ENCODE measurements around the gene WNT10A. TPM values are rescaled to one million over a fixed set of nuclear protein-coding genes. Genes with fewer than 3 reads are reported as not detected.
"Not testable (repeated sequence)": the region's sequence is repeated elsewhere in the genome, so short reads cannot be mapped to it uniquely, and the experiment has no call there.

Gene WNT10A
- total RNA-seq, result 1 to 10 TPM; 1.1 to 1.3 TPM

GRCh38 chr2:218880102-218880858 lies at the start of gene WNT10A:
Gene WNT10A (plus strand): TSS chr2:218880852. CDS start chr2:218880996, 144 bp downstream.
- Mint-ChIP-seq H3K4me3 (peak within 1 kb of the TSS; percentile 76), H3K27me3 (ENCODE audit: low read depth) (peaks cover 24% of the 10 kb centered on the region), H3K4me1 (ENCODE audit: low read depth) (peaks cover 46% of the 10 kb centered on the region), H3K27ac (peak within 1 kb of the TSS; percentile 65), H3K36me3 (ENCODE audit: low read depth) (no peaks in the 10 kb centered on the region), H3K9me3 (no peaks in the 10 kb centered on the region)
- CTCF ChIA-PET, result interaction anchor here (2.1 to 19.0 kb wide), 2 partner anchors 7 to 19 kb away, joined by 12 to 947 read pairs; no protein-coding TSS in a partner anchor
- peak; percentile 80 for DNase-seq
- intact Hi-C loops (cut with micrococcal nuclease), result loop anchor here (1.0 to 5.0 kb wide), 4 partner anchors 12 to 372 kb away; partner anchors contain the start of genes CNPPD1, RETREG2, TUBA4A and TUBA4B

GRCh38 chr2:218831378-218831990 lies 49.2 kb upstream of the WNT10A start, which contains the start of gene PRKAG3:
Gene PRKAG3 (minus strand): TSS chr2:218831803.
- peaks cover 24% of the 10 kb centered on the region for H3K27me3 Mint-ChIP-seq (ENCODE audit: low read depth)
- no peaks in the 10 kb centered on the region for H3K4me1 Mint-ChIP-seq (ENCODE audit: low read depth)
- H3K4me3 Mint-ChIP-seq, result no peak within 1 kb of the TSS
- no peak for DNase-seq
- no peak within 1 kb of the TSS for H3K27ac Mint-ChIP-seq
- no peaks in the 10 kb centered on the region for H3K36me3 Mint-ChIP-seq (ENCODE audit: low read depth)
- CTCF ChIA-PET, result no interaction called here
- intact Hi-C loops (cut with micrococcal nuclease), result no loop called here
- H3K9me3 Mint-ChIP-seq, result no peaks in the 10 kb centered on the region

- Mint-ChIP-seq H3K36me3 (ENCODE audit: low read depth) (no peaks in the 10 kb centered on the region), H3K27ac (no peak overlapping the region), H3K9me3 (peaks cover 3% of the 10 kb centered on the region), H3K27me3 (ENCODE audit: low read depth) (peaks cover 26% of the 10 kb centered on the region), H3K4me1 (ENCODE audit: low read depth) (no peaks in the 10 kb centered on the region), H3K4me3 (no peak overlapping the region)
- intact Hi-C loops (cut with micrococcal nuclease), result no loop called here
- CTCF ChIA-PET, result no interaction called here
- DNase-seq, result no peak
These were observed 48.6 kb upstream of the WNT10A start for GRCh38 chr2:218832081-218832480.

GRCh38 chr2:218832520-218832919 lies 48.1 kb upstream of the WNT10A start:
- Mint-ChIP-seq H3K4me1 (ENCODE audit: low read depth) (no peaks in the 10 kb centered on the region), H3K27ac (no peak overlapping the region), H3K9me3 (peaks cover 5% of the 10 kb centered on the region), H3K27me3 (ENCODE audit: low read depth) (peaks cover 28% of the 10 kb centered on the region), H3K36me3 (ENCODE audit: low read depth) (no peaks in the 10 kb centered on the region), H3K4me3 (no peak overlapping the region)
- no peak for DNase-seq
- intact Hi-C loops (cut with micrococcal nuclease), result no loop called here
- CTCF ChIA-PET, result no interaction called here

GRCh38 chr2:218833023-218833609 lies 47.5 kb upstream of the WNT10A start:
- CTCF ChIA-PET, result interaction anchor here (0.6 to 1.0 kb wide), 3 partner anchors 14 to 162 kb away, joined by 3 to 4 read pairs (median 3); no protein-coding TSS in a partner anchor

GRCh38 chr2:218834685-218835084 lies 46.0 kb upstream of the WNT10A start:
- H3K36me3 Mint-ChIP-seq (ENCODE audit: low read depth), result no peaks in the 10 kb centered on the region
- H3K4me1 Mint-ChIP-seq (ENCODE audit: low read depth), result no peaks in the 10 kb centered on the region
- intact Hi-C loops (cut with micrococcal nuclease), result no loop called here
- H3K9me3 Mint-ChIP-seq, result peaks cover 9% of the 10 kb centered on the region
- no peak for DNase-seq
- CTCF ChIA-PET, result no interaction called here
- H3K4me3 Mint-ChIP-seq, result no peak overlapping the region
- H3K27me3 Mint-ChIP-seq (ENCODE audit: low read depth), result peaks cover 37% of the 10 kb centered on the region
- H3K27ac Mint-ChIP-seq, result no peak overlapping the region

More at GRCh38 chr2:218833023-218833609, 47.5 kb upstream of the WNT10A start:
- intact Hi-C loops (cut with micrococcal nuclease), result no loop called here
- Mint-ChIP-seq H3K36me3 (ENCODE audit: low read depth) (no peaks in the 10 kb centered on the region), H3K27me3 (ENCODE audit: low read depth) (peaks cover 33% of the 10 kb centered on the region), H3K9me3 (peaks cover 9% of the 10 kb centered on the region), H3K4me1 (ENCODE audit: low read depth) (no peaks in the 10 kb centered on the region), H3K27ac (no peak overlapping the region), H3K4me3 (no peak overlapping the region)
- DNase-seq, result no peak

GRCh38 chr2:218837495-218837894 lies 43.2 kb upstream of the WNT10A start:
- H3K27me3 Mint-ChIP-seq (ENCODE audit: low read depth), result peaks cover 24% of the 10 kb centered on the region
- no peaks in the 10 kb centered on the region for H3K4me1 Mint-ChIP-seq (ENCODE audit: low read depth)
- DNase-seq, result no peak
- peaks cover 9% of the 10 kb centered on the region for H3K9me3 Mint-ChIP-seq
- intact Hi-C loops (cut with micrococcal nuclease), result no loop called here
- no peaks in the 10 kb centered on the region for H3K36me3 Mint-ChIP-seq (ENCODE audit: low read depth)
- H3K27ac Mint-ChIP-seq, result no peak overlapping the region
- CTCF ChIA-PET, result interaction anchor here (1.4 to 3.2 kb wide), 2 partner anchors 10 to 11 kb away, joined by 3 to 8 read pairs; no protein-coding TSS in a partner anchor
- no peak overlapping the region for H3K4me3 Mint-ChIP-seq

- Mint-ChIP-seq H3K9me3 (peaks cover 12% of the 10 kb centered on the region), H3K27me3 (ENCODE audit: low read depth) (peaks cover 22% of the 10 kb centered on the region), H3K27ac (no peak overlapping the region), H3K4me3 (no peak overlapping the region), H3K4me1 (ENCODE audit: low read depth) (no peaks in the 10 kb centered on the region), H3K36me3 (ENCODE audit: low read depth) (no peaks in the 10 kb centered on the region)
- DNase-seq, result no peak
- intact Hi-C loops (cut with micrococcal nuclease), result no loop called here
- CTCF ChIA-PET, result interaction anchor here (1.8 to 3.2 kb wide), 2 partner anchors 8 to 13 kb away, joined by 4 to 8 read pairs; no protein-coding TSS in a partner anchor
These were observed 41.2 kb upstream of the WNT10A start for GRCh38 chr2:218839430-218839829.

GRCh38 chr2:218839888-218840287 lies 40.8 kb upstream of the WNT10A start:
- intact Hi-C loops (cut with micrococcal nuclease), result loop anchor here (10.0 kb wide), 1 partner anchor 325 kb away; no protein-coding TSS in a partner anchor
- CTCF ChIA-PET, result interaction anchor here (0.6 to 1.8 kb wide), 2 partner anchors 12 to 119 kb away, joined by 4 read pairs; no protein-coding TSS in a partner anchor
- no peak for DNase-seq
- no peak overlapping the region for H3K27ac Mint-ChIP-seq
- peaks cover 20% of the 10 kb centered on the region for H3K27me3 Mint-ChIP-seq (ENCODE audit: low read depth)
- H3K36me3 Mint-ChIP-seq (ENCODE audit: low read depth), result no peaks in the 10 kb centered on the region
- no peak overlapping the region for H3K4me3 Mint-ChIP-seq
- no peaks in the 10 kb centered on the region for H3K4me1 Mint-ChIP-seq (ENCODE audit: low read depth)
- H3K9me3 Mint-ChIP-seq, result peaks cover 13% of the 10 kb centered on the region

GRCh38 chr2:218844334-218844733 lies 36.3 kb upstream of the WNT10A start:
- H3K36me3 Mint-ChIP-seq (ENCODE audit: low read depth), result not testable (repeated sequence)

GRCh38 chr2:218846963-218847362 lies 33.7 kb upstream of the WNT10A start:
- H3K4me1 Mint-ChIP-seq (ENCODE audit: low read depth); H3K4me3 Mint-ChIP-seq; H3K36me3 Mint-ChIP-seq (ENCODE audit: low read depth); DNase-seq; H3K9me3 Mint-ChIP-seq; H3K27me3 Mint-ChIP-seq (ENCODE audit: low read depth); H3K27ac Mint-ChIP-seq: not testable (repeated sequence)
- intact Hi-C loops (cut with micrococcal nuclease), result loop anchor here (1.0 to 10.0 kb wide), 7 partner anchors 119 to 575 kb away; partner anchors contain the start of genes BCS1L, TTLL4 and ZNF142
- CTCF ChIA-PET, result interaction anchor here (0.6 to 3.5 kb wide), 28 partner anchors 9 to 545 kb away, joined by 3 to 46 read pairs (median 4); partner anchors contain the start of genes BCS1L, CYP27A1, RNF25 and STK36

More at GRCh38 chr2:218844334-218844733, 36.3 kb upstream of the WNT10A start:
- CTCF ChIA-PET; H3K9me3 Mint-ChIP-seq; DNase-seq; H3K27ac Mint-ChIP-seq; H3K27me3 Mint-ChIP-seq (ENCODE audit: low read depth); H3K4me1 Mint-ChIP-seq (ENCODE audit: low read depth); H3K4me3 Mint-ChIP-seq: not testable (repeated sequence)
- intact Hi-C loops (cut with micrococcal nuclease), result loop anchor here (10.0 kb wide), 1 partner anchor 330 kb away; no protein-coding TSS in a partner anchor

- intact Hi-C loops (cut with micrococcal nuclease), result loop anchor here (5.0 to 10.0 kb wide), 3 partner anchors 265 to 335 kb away; no protein-coding TSS in a partner anchor
- Mint-ChIP-seq H3K27me3 (ENCODE audit: low read depth) (peaks cover 17% of the 10 kb centered on the region), H3K4me1 (ENCODE audit: low read depth) (peaks cover 2% of the 10 kb centered on the region), H3K4me3 (no peak overlapping the region), H3K9me3 (peaks cover 2% of the 10 kb centered on the region), H3K27ac (no peak overlapping the region), H3K36me3 (ENCODE audit: low read depth) (no peaks in the 10 kb centered on the region)
- CTCF ChIA-PET, result interaction anchor here (0.7 to 7.6 kb wide), 8 partner anchors 13 to 274 kb away, joined by 3 to 84 read pairs (median 4); partner anchors contain the start of genes BCS1L and ZNF142
- no peak for DNase-seq
These were observed 30.9 kb upstream of the WNT10A start for GRCh38 chr2:218849721-218850120.

Data from activated naive CD4-positive, alpha-beta T cell treated with anti-CD3 and anti-CD28 coated beads for 36 hours (primary cell).